Uterus (tissue), 2 donors: ENCODE results near the gene AKAP8.

Experiments used
- CTCF ChIP-seq, 4 experiments: fragments of 200-600 bp in 2 of 4; fragments of 450-650 bp in 2 of 4; sonication (generic) in 2 of 4; IDR thresholded peaks; one replicate each; pipeline ENCODE4 v1.5.1; 2016 to 2019; ENCODE audit warnings: antibody characterized with exemption in 4 of 4, mild to moderate bottlenecking in 2 of 4, moderate library complexity in 1 of 4
- POLR2A ChIP-seq, 2 donors: fragments of 450-650 bp; IDR thresholded peaks; one replicate each; pipeline ENCODE4 v1.6.1; 2016; ENCODE audit warnings: antibody characterized with exemption in 2 of 2, mild to moderate bottlenecking in 1 of 2, moderate library complexity in 1 of 2

DNA sequence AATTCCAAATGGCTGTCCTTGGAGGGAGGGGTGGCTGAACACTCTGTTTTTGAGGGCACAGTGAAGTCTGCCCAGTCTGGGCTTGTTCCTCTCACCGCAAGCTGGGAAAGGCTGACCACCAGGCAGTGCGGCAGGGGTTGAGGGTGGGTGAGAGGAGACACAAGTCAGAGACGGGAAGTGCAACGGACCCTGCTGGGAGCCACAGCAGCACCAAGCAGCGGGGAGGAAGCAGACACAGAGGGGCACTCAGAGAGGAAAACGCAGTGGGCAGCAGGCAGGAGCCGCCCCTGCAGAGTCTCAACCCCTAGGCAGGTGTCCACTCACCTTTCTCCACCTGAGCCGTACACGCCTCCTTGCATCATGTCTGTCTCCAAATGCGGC is 23.6 kb upstream of the AKAP8 start:
- TF ChIP-seq CTCF (IDR thresholded peaks at IDR 0.05): no peak
- no peak for TF ChIP-seq POLR2A (IDR thresholded peaks at IDR 0.05)
